Neural progenitor cell (in vitro differentiated cells): ENCODE measurements around the gene ZBTB9. TPM values are rescaled to one million over a fixed set of nuclear protein-coding genes. Genes with fewer than 3 reads are reported as not detected.

Experiments used
- DNase-seq: peaks from one replicate; pipeline ENCODE4 v3.0.0-alpha.2; 2016; ENCODE audit warnings: low spot score
- H2AFZ ChIP-seq: fragments of 200-600 bp; sonication (generic); replicated peaks from 2 replicates; pipeline ENCODE4 v1.6.1; 2016; ENCODE audit warnings: antibody characterized with exemption
- H3F3A ChIP-seq: fragments of 200-600 bp; sonication (generic); 2 replicates; pipeline ENCODE4 v1.6.1; 2016; ENCODE audit warnings: antibody characterized with exemption, low read depth
- H3K27ac ChIP-seq: fragments of 200-600 bp; sonication (generic); 2 replicates; pipeline ENCODE4 v1.5.1; 2016; ENCODE audit warnings: mild to moderate bottlenecking
- H3K27me3 ChIP-seq: fragments of 200-600 bp; sonication (generic); 2 replicates; pipeline ENCODE4 v1.6.1; 2016; ENCODE audit warnings: mild to moderate bottlenecking, moderate library complexity
- H3K36me3 ChIP-seq: fragments of 200-600 bp; sonication (generic); 2 replicates; pipeline ENCODE4 v1.5.1; 2016
- H3K4me1 ChIP-seq: fragments of 200-600 bp; sonication (generic); 2 replicates; pipeline ENCODE4 v1.6.1; 2016; ENCODE audit warnings: mixed run types
- H3K4me2 ChIP-seq: fragments of 200-600 bp; sonication (generic); 2 replicates; pipeline ENCODE4 v1.6.1; 2016
- H3K4me3 ChIP-seq: fragments of 200-600 bp; sonication (generic); 2 replicates; pipeline ENCODE4 v1.5.1; 2016
- H3K79me2 ChIP-seq: fragments of 200-600 bp; sonication (generic); 2 replicates; pipeline ENCODE4 v1.6.1; 2016; ENCODE audit warnings: low read depth
- H3K9ac ChIP-seq: fragments of 200-600 bp; sonication (generic); 2 replicates; pipeline ENCODE4 v1.6.1; 2016
- H3K9me3 ChIP-seq: fragments of 200-600 bp; sonication (generic); 2 replicates; pipeline ENCODE4 v1.5.1; 2016; ENCODE audit warnings: low read depth
- H4K20me1 ChIP-seq: fragments of 200-600 bp; sonication (generic); 2 replicates; pipeline ENCODE4 v1.6.1; 2016; ENCODE audit warnings: low read depth
- H3K27ac Mint-ChIP-seq: 3 replicates; pipeline ENCODE4 v1.8.0; 2021; ENCODE audit warnings: mixed read lengths
- H3K27me3 Mint-ChIP-seq: 2 replicates; pipeline ENCODE4 v1.8.0; 2022; ENCODE audit warnings: low read depth, mild to moderate bottlenecking, inconsistent platforms, moderate library complexity, mixed read lengths; ENCODE audit not compliant: insufficient read depth
- H3K36me3 Mint-ChIP-seq: 3 replicates; pipeline ENCODE4 v1.8.0; 2021; ENCODE audit warnings: mixed read lengths
- H3K4me1 Mint-ChIP-seq: 3 replicates; pipeline ENCODE4 v1.8.0; 2021; ENCODE audit warnings: mixed read lengths
- H3K4me3 Mint-ChIP-seq: 3 replicates; pipeline ENCODE4 v1.8.0; 2021; ENCODE audit warnings: mild to moderate bottlenecking, moderate library complexity, mixed read lengths
- H3K9me3 Mint-ChIP-seq: 3 replicates; pipeline ENCODE4 v1.8.0; 2020; ENCODE audit warnings: mixed read lengths
- CTCF ChIP-seq: fragments of 200-600 bp; sonication (generic); IDR thresholded peaks from 2 replicates; pipeline ENCODE4 v1.5.1; 2017; ENCODE audit warnings: antibody characterized with exemption, mild to moderate bottlenecking
- EZH2 ChIP-seq: fragments of 200-600 bp; sonication (generic); IDR thresholded peaks from 2 replicates; pipeline ENCODE4 v1.6.1; 2017; ENCODE audit warnings: antibody characterized with exemption, mild to moderate bottlenecking, moderate library complexity
- EZH2phosphoT487 ChIP-seq: fragments of 200-600 bp; sonication (generic); IDR thresholded peaks from 2 replicates; pipeline ENCODE4 v1.6.1; 2017; ENCODE audit warnings: antibody characterized with exemption
- total RNA-seq: library from RNA; depleted of rRNA; stranded (reverse); fragments of >200 nt; gene quantifications from 2 replicates; pipeline ENCODE4 v1.2.3, GENCODE V29; 2015; ENCODE audit warnings: low replicate concordance

ZBTB9 gene
- total RNA-seq, 1 donor from 2014 or later: 10.2 TPM

GRCh38 chr6:33467091-33467490 lies 12.7 kb downstream of the ZBTB9 start:
- Histone ChIP-seq H3K36me3 (no peaks in the 10 kb centered on the region), H4K20me1 (no peaks in the 10 kb centered on the region), H3K9ac (no peak overlapping the region), H3F3A (no peaks in the 10 kb centered on the region), H3K79me2 (no peaks in the 10 kb centered on the region), H3K4me3 (no peak overlapping the region), H3K9me3 (no peaks in the 10 kb centered on the region), H3K4me2 (no peak overlapping the region), H3K27me3 (no peaks in the 10 kb centered on the region), H3K27ac (no peak overlapping the region), H3K4me1 (no peaks in the 10 kb centered on the region), H2AFZ (no peak overlapping the region)
- Mint-ChIP-seq H3K27me3 (peaks cover 7% of the 10 kb centered on the region), H3K9me3 (peaks cover 14% of the 10 kb centered on the region), H3K4me3 (no peak overlapping the region), H3K27ac (no peak overlapping the region), H3K36me3 (no peaks in the 10 kb centered on the region), H3K4me1 (no peaks in the 10 kb centered on the region)
- TF ChIP-seq CTCF: no peak
- no peak for TF ChIP-seq EZH2phosphoT487
- TF ChIP-seq EZH2: no peak
- no peak for DNase-seq

GRCh38 chr6:33469661-33470060 lies 15.3 kb downstream of the ZBTB9 start:
- H3K27ac Mint-ChIP-seq: no peak overlapping the region
- H3K27me3 Mint-ChIP-seq: peaks cover 2% of the 10 kb centered on the region
- DNase-seq: no peak

GRCh38 chr6:33477864-33478263 lies 23.5 kb downstream of the ZBTB9 start:
- Mint-ChIP-seq H3K4me3 (no peak overlapping the region), H3K9me3 (no peaks in the 10 kb centered on the region), H3K27ac (no peak overlapping the region), H3K27me3 (no peaks in the 10 kb centered on the region), H3K36me3 (no peaks in the 10 kb centered on the region), H3K4me1 (peaks cover 3% of the 10 kb centered on the region)
- Histone ChIP-seq H3K4me1 (no peaks in the 10 kb centered on the region), H2AFZ (no peak overlapping the region), H3K27ac (no peak overlapping the region), H3F3A (no peaks in the 10 kb centered on the region), H3K9me3 (no peaks in the 10 kb centered on the region), H3K4me3 (no peak overlapping the region), H3K79me2 (no peaks in the 10 kb centered on the region), H3K9ac (no peak overlapping the region), H3K36me3 (no peaks in the 10 kb centered on the region), H3K27me3 (no peaks in the 10 kb centered on the region), H3K4me2 (no peak overlapping the region), H4K20me1 (no peaks in the 10 kb centered on the region)
- TF ChIP-seq EZH2phosphoT487 (no peak), CTCF (no peak), EZH2 (no peak)
- no peak for DNase-seq

More at GRCh38 chr6:33469661-33470060, 15.3 kb downstream of the ZBTB9 start:
- no peaks in the 10 kb centered on the region for H3K9me3 ChIP-seq
- no peak for TF ChIP-seq EZH2
- TF ChIP-seq EZH2phosphoT487: no peak
- no peak for TF ChIP-seq CTCF
- no peak overlapping the region for H3K4me3 ChIP-seq
- no peak overlapping the region for H2AFZ ChIP-seq
- no peaks in the 10 kb centered on the region for H3K36me3 ChIP-seq
- no peaks in the 10 kb centered on the region for H3K79me2 ChIP-seq
- Mint-ChIP-seq H3K9me3 (peaks cover 12% of the 10 kb centered on the region), H3K36me3 (no peaks in the 10 kb centered on the region), H3K4me3 (no peak overlapping the region), H3K4me1 (no peaks in the 10 kb centered on the region)
- no peaks in the 10 kb centered on the region for H4K20me1 ChIP-seq
- H3K9ac ChIP-seq: no peak overlapping the region
- no peaks in the 10 kb centered on the region for H3F3A ChIP-seq
- H3K4me1 ChIP-seq: no peaks in the 10 kb centered on the region
- H3K27me3 ChIP-seq: no peaks in the 10 kb centered on the region
- no peak overlapping the region for H3K4me2 ChIP-seq
- no peak overlapping the region for H3K27ac ChIP-seq
